Inflammatory macrophage treated with lipopolysaccharide for 4 hours (primary cell): Measurements from ENCODE around the gene STK11IP.

Experiments used
- DNase-seq: peaks from one replicate; pipeline ENCODE4 v3.0.0-alpha.2; 2020

Gene STK11IP

GRCh38 chr2:219621935-219622334 lies 24.3 kb downstream of the STK11IP start:
- DNase-seq: peak; percentile 8

DNA sequence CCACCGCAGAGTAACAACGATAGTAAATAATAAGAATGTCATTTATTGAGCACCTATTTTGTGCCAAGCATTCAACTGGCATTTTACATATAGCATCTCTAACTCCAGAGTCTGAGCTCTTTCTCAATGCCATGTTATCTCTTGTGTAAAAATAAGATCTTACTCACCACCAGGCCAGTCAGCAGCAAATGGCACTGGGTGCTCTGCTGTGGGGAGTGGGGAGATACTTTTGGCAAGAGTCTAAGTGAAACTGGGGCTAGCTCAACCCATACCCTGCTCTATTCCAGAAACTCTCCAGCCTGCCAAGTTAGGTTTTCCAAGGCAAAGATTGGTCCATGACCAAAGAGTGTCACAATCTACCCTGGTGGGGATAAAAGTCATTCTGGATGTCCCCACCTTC lies 24.8 kb downstream of the STK11IP start:
- DNase-seq: no peak

DNA sequence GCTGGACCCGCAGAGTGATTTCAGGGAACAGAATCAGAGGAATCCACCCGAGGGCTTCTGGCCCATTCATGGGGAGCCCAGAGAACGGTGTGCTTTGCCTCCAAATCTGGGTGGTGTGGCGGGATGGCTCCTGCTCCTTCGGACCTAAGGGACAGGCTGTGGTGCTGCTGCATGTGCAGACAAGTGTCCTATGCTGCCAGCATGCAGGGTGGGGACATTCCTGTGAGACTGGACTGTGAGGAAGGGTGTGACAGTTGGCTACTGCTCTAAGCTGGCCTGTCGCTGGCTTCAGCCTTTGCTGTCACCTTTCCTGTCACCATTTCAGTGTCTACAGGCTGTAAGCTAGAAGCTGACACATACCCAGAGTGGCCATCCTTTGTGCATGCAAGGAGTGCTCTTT lies 26.9 kb downstream of the STK11IP start:
- no peak for DNase-seq

DNA sequence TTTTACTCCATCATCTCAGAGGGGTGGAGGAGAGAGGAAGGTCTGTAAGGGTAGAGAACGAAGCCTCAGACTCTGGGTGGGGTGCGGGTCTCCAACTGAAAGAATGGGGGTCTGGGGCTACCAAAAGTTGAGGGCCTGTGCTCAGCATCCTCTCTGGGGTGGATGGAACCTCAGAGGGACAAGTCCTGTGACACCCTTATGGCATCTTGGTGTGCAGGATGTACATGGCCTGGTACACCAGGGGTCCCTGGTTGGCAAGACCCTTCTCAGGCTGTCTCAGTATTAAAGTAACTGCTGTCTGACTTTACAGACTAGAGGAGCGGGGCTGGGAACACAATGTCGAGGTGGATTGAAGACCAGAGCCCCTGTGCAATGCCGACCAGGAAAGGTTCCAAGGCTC lies 27.5 kb downstream of the STK11IP start:
- no peak for DNase-seq

DNA sequence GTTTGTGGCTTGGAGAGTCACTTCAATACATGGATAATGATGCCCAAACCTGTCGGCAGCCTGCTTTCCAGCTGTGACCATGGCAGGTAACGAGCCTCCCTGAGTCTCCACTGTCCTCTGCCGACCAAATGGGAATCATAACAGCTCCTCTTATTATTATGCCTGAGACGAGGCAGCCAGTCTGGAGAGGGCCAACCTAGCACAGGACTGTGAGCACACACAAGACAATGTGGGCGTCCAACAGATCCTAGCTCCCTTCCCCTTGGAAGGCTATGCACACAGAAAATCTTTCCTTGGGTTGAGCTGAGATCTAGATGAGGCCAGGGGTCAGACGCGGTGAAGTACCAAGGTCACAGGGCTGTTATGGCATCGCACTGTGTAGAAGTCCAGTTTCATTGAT lies 28.9 kb downstream of the STK11IP start:
- DNase-seq: no peak

GRCh38 chr2:219627103-219628100 lies 29.7 kb downstream of the STK11IP start, which contains the start of gene SLC4A3:
SLC4A3 (plus strand) TSS chr2:219627630; CDS start chr2:219627993, 363 bp downstream.
- no peak for DNase-seq

GRCh38 chr2:219628235-219628985 lies 30.8 kb downstream of the STK11IP start:
- DNase-seq: no peak

- DNase-seq: no peak
Observed at GRCh38 chr2:219628986-219629901, 31.6 kb downstream of the STK11IP start.

DNA sequence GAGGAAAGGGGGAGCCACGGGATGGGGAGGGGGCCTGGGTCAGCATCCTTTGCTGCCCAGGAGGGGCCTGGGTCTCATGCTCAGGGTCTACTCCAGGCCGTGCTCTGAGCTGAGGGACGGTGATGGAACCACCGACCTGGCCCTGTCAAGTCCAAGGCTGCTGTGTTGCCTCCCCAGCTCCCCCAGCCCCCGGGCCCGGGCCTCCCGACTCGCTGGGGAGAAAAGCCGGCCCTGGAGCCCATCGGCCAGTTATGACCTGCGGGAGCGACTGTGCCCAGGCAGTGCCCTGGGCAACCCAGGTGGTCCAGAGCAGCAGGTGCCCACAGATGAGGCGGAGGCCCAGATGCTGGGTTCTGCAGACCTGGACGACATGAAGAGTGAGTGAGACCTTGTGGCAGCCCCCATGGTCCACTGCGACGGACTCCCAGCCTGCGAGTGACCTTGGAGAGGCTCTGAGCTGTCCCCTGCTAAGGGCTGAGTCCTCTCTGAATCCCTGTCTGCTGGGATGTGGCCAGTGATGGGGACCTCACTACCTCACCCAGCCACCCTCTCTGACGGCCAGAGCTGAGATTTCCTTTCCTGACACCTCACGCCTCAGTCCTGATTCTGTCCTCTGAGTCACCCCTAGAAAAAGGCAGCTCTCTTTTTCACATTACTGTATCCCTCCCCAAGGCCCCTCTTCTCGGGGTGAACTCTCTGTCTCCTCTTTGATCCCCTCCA lies 32.5 kb downstream of the STK11IP start:
- no peak for DNase-seq

DNA sequence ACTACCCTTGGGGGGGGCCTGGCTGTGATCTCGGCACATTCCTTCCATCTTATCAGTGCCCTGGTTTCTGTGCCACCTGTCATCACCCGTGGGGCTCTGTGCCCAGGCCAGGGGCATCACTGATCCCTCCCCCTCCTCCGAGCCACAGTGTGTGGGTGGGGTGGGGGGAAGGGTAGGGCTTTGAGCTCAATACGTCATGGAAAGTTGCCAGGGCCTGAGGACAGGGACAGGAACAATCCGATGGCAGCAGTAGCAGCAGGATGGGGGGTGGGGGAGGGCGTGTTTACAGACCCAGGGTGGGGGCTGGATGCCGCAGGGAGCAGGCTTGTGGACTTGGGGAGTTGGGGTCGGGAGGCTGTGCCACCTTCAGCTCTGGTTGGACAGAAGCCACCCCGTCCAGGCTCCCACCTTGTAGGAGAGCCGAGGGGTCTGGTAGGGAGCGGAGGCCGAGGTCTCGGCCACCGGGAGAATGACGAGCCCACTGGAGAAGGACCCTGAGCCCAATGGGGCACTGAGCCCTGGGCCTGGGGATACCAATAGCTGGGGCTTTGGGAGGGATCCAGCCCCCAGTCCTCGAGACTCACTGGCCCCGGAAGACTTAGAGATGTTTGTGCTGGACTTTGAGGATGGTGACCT lies 33.2 kb downstream of the STK11IP start:
- no peak for DNase-seq

GRCh38 chr2:219631406-219631891 lies 33.8 kb downstream of the STK11IP start:
- DNase-seq: no peak

DNA sequence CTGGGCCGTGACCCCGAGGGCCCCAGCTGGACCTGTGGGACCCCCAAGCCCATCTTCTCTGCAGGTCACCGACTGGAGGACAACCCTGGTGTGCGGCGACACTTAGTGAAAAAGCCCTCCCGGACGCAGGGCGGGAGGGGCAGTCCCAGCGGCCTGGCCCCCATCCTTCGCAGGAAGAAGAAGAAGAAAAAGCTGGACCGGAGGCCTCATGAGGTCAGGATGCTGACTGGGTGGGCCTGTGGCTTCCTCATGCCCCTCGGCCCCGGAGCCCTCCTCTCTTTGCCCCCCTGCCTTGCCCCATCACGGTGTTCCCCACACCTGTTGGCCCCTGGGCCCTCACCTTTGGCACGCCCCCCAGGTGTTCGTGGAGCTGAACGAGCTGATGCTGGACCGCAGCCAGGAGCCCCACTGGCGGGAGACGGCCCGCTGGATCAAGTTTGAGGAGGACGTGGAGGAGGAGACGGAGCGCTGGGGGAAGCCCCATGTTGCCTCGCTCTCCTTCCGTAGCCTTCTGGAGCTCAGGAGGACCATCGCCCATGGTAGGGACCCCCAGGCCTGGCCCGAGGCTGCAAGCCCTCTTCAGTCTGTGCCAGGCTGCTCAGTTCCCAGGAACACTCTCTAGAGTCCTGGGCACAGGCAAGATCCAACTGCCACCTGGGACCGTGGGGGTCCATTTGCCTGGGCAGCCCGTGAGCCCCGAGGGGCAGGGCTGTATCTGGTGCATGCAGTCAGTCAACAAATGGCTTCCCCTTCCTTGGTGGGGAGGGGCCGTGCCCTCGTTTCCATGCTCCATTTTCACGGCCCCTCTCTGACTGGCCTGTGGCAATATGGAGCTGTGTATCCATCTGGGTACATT lies 34.5 kb downstream of the STK11IP start:
- DNase-seq: no peak

DNA sequence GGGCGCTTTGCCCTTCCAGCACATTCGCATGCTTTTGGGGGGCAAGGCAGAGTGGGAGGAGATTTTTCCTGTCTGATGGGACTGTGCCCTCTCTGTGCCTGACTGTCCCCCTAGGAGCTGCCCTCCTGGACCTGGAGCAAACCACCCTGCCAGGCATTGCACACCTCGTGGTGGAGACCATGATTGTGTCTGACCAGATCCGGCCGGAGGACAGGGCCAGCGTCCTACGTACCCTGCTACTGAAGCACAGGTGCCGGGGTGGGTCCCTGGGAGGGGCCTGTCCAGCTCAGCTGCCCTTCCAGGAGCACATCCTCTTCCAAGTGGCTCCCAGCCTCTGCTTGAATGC lies 35.1 kb downstream of the STK11IP start:
- DNase-seq: no peak

- no peak for DNase-seq
Observed at GRCh38 chr2:219633276-219634065, 35.8 kb downstream of the STK11IP start.

DNA sequence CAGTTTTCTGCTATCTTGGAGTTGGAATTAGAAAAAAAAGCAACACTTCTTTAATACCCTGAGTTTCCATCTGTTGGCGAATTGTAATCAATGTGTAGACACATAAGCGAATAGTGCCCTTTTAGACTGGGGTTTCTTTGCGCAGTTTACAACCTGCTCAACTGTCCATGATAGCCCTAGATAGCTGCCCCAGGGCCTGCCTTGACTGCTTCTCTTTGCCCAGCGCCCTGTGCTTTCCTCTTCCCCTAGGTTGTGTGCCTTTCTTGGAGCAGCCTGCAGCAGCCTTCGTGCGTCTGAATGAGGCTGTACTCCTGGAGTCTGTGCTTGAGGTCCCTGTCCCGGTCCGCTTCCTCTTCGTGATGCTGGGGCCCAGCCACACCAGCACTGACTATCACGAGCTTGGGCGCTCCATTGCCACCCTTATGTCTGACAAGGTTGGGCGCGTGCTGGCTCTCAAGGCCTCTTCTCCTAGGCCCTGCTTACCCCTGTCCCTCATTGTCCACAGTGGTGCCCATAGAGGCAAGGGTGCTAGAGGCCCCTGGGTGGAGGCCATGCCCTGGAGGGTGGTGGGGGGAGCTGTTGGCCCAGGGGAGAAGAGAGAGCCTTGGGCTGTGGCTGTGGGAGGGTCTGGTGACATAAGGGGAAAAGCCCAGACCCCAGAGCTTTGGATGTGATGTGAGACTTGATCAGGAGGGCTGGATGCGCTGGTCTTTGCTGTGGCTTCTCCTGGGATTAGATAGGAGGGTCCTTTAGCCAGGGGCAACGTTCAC lies 36.7 kb downstream of the STK11IP start:
- no peak for DNase-seq

DNA sequence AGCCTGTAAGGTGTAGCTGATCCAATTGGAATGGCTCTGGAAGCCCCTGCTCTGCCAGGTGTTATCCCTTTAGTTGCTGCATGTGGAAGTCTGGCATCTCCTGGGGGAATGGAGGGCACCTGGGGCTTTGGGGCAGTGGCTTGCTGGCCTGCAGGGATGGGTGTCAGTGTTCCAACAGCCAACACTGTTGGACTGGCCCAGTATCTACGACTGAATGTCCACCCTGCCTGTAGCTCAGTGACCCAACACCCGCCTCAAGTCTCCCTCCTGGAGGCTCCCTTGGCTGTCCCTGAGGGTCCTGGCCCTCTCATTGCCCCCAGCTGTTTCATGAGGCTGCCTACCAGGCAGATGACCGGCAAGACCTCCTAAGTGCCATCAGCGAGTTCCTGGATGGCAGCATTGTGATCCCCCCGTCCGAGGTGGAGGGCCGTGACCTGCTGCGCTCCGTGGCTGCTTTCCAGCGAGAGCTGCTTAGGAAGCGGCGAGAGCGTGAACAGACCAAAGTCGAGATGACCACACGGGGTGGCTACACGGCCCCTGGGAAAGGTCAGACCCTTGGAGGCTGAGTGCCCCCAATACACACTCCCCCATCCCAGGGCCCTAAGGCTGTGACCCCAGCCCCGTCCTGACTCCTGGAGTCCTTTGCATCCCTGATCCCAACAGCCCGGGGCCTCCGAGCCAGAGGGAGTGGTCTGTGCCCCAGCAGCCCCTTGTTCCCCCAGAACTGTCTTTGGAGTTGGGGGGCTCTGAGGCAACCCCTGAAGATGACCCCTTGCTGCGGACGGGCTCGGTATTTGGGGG lies 37.5 kb downstream of the STK11IP start:
- no peak for DNase-seq

DNA sequence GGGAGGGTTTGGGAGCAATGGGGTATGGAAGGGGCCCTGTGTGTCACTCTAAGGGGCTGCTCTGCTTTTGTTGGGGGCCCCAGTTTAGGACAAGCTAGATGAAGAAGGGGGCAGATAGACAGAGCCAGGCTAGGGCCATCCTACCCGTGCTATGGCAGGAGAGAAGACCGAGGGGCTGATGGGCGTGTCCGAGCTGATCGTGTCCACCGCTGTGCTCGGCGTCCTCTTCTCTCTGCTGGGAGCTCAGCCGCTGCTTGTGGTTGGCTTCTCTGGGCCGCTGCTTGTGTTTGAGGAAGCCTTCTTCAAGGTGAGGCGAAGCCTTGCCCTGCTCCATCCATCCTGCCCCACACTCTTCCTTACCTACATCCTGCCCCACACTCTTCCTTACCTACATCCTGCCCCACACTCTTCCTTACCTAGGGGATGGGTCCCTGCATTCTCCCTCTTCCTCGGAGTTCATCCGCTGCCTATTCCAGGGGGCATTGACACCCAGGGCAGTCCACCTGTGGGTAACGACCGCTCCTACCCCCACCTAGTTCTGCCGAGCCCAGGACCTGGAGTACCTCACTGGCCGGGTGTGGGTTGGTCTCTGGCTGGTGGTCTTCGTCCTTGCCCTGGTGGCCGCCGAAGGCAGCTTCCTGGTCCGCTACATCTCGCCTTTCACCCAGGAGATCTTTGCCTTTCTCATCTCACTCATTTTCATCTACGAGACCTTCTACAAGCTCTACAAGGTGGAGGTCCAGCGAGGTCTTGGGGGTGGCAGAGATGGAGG lies 38.7 kb downstream of the STK11IP start:
- DNase-seq: no peak
